Activated B cell treated with CpG ODN at 0.5 μM for 24 hours (primary cell): ENCODE results near the gene IL1A. TPM values are rescaled to one million over a fixed set of nuclear protein-coding genes. Genes with fewer than 3 reads are reported as not detected.

Experiments
- ATAC-seq: fragments of 200-7000 bp; cut with Tn5 transposase; one replicate; pipeline ENCODE4 v1.10.0; 2021; ENCODE audit warnings: low read depth, mild to moderate bottlenecking, moderate library complexity
- CTCF ChIA-PET: fragments of 350-600 bp; sonication (Branson Sonifier 250); formaldehyde crosslinking; loops from one replicate; lab custom pipeline; 2021; ENCODE audit warnings: antibody characterized with exemption; lab: Charles Lee
- POLR2A ChIA-PET: fragments of 350-600 bp; sonication (Branson Sonifier 250); formaldehyde crosslinking; loops from one replicate; lab custom pipeline; 2021; ENCODE audit warnings: antibody characterized with exemption; lab: Charles Lee
- DNase-seq: peaks from one replicate; pipeline ENCODE4 v3.0.0; 2022
- H3K27ac Mint-ChIP-seq: one replicate; pipeline ENCODE4 v1.8.0; 2020; ENCODE audit warnings: mixed read lengths
- H3K27me3 Mint-ChIP-seq: one replicate; pipeline ENCODE4 v1.8.0; 2021; ENCODE audit warnings: mixed read lengths
- H3K36me3 Mint-ChIP-seq: one replicate; pipeline ENCODE4 v1.8.0; 2021; ENCODE audit warnings: low read depth, mixed read lengths
- H3K4me1 Mint-ChIP-seq: one replicate; pipeline ENCODE4 v1.8.0; 2021; ENCODE audit warnings: mixed read lengths
- H3K4me3 Mint-ChIP-seq: one replicate; pipeline ENCODE4 v1.8.0; 2020; ENCODE audit warnings: mild to moderate bottlenecking, mixed read lengths
- H3K9me3 Mint-ChIP-seq: one replicate; pipeline ENCODE4 v1.8.0; 2020; ENCODE audit warnings: mixed read lengths
- intact Hi-C: fragments of 100-400 bp; cut with micrococcal nuclease; formaldehyde crosslinking; loops from one replicate; pipeline ENCODE4 v1.15.1; 2024
- total RNA-seq: library from RNA; stranded (reverse); gene quantifications from 2 replicates; pipeline ENCODE4 v1.2.3, GENCODE V29; 2022
- TF ChIP-seq, protein P1 (sequence below): fragments of 200-600 bp; IDR thresholded peaks from one replicate; pipeline ENCODE4 v1.8.0; 2022; ENCODE audit warnings: antibody characterized with exemption, mild to moderate bottlenecking

Gene IL1A
- total RNA-seq, 1 donor from 2014 or later = 1.9 TPM

DNA sequence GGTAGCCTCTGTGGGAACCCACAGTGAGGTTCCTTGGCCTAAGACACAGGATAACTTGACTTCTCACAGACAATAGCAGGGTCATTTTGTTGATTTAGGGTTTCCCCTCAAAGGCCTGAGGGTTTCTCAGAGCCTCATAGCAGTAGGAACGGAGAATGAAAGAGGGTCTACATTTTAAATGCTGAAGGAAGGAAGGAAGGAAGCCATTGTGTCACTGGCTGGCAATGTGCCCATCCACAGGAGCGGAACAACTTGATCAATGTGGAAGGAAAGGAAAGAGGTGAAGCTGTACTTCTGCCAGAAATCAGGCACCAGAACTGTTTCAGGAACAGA lies 47.2 kb upstream of the IL1A start:
- intact Hi-C loops = no loop called here
- ATAC-seq (no peak), DNase-seq (no peak)
- Mint-ChIP-seq H3K27me3 (no peaks in the 10 kb centered on the region), H3K9me3 (no peaks in the 10 kb centered on the region), H3K27ac (no peak overlapping the region), H3K4me3 (no peak overlapping the region), H3K4me1 (peaks cover 22% of the 10 kb centered on the region), H3K36me3 (no peaks in the 10 kb centered on the region)
- CTCF ChIA-PET = interaction anchor here (0.7 kb wide), 1 partner anchor 9 kb away, joined by 3 read pairs; no protein-coding TSS in a partner anchor
- POLR2A ChIA-PET = no interaction called here
- TF ChIP-seq, protein P1, sequence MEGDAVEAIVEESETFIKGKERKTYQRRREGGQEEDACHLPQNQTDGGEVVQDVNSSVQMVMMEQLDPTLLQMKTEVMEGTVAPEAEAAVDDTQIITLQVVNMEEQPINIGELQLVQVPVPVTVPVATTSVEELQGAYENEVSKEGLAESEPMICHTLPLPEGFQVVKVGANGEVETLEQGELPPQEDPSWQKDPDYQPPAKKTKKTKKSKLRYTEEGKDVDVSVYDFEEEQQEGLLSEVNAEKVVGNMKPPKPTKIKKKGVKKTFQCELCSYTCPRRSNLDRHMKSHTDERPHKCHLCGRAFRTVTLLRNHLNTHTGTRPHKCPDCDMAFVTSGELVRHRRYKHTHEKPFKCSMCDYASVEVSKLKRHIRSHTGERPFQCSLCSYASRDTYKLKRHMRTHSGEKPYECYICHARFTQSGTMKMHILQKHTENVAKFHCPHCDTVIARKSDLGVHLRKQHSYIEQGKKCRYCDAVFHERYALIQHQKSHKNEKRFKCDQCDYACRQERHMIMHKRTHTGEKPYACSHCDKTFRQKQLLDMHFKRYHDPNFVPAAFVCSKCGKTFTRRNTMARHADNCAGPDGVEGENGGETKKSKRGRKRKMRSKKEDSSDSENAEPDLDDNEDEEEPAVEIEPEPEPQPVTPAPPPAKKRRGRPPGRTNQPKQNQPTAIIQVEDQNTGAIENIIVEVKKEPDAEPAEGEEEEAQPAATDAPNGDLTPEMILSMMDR = no peak

DNA sequence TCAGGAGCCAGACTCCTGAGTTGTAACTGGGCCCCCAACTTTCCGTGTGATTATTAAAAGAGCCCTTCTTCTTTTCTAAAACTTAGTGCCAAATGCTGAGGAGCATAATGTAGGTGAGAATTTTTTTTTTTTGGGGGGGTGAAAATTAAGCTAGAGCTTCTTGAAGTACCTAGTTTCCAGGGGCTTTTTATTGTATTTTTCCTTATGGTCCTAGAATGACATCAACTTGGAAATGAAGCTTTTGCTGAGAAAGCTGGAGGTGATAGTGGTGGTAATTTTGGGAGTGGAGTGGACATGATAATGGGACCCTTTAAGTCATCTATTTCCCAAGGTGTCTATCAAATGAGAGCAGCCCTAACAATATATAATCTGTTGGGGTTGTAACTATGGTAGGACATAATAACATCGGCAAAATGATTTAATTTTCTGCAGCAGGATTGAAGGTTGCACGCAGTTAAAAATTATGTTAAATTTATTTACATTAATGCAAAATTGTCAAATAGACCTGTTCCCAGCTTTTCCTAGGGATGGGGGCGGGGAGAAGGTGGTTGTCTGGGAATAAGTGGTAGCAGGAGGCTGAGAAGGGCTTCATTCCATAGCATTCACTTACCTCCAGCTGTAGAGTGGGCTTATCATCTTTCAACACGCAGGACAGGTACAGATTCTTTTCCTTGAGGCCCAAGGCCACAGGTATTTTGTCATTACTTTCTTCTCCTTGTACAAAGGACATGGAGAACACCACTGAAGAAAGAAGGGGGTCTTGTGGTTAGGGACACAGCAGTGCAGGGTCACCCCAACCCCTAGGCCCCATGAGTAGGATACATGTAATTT lies 46.6 kb upstream of the IL1A start:
- H3K36me3 Mint-ChIP-seq = no peaks in the 10 kb centered on the region
- TF ChIP-seq, protein P1 = no peak
- H3K4me3 Mint-ChIP-seq = no peak overlapping the region
- intact Hi-C loops = no loop called here
- ATAC-seq (no peak), DNase-seq (no peak)
- peaks cover 16% of the 10 kb centered on the region for H3K4me1 Mint-ChIP-seq
- no peaks in the 10 kb centered on the region for H3K9me3 Mint-ChIP-seq
- H3K27ac Mint-ChIP-seq = no peak overlapping the region
- H3K27me3 Mint-ChIP-seq = no peaks in the 10 kb centered on the region
- POLR2A ChIA-PET = interaction anchor here (0.5 kb wide), 1 partner anchor 1327 kb away, joined by 6 read pairs; no protein-coding TSS in a partner anchor
- CTCF ChIA-PET = interaction anchor here (0.9 kb wide), 1 partner anchor 9 kb away, joined by 3 read pairs; no protein-coding TSS in a partner anchor

DNA sequence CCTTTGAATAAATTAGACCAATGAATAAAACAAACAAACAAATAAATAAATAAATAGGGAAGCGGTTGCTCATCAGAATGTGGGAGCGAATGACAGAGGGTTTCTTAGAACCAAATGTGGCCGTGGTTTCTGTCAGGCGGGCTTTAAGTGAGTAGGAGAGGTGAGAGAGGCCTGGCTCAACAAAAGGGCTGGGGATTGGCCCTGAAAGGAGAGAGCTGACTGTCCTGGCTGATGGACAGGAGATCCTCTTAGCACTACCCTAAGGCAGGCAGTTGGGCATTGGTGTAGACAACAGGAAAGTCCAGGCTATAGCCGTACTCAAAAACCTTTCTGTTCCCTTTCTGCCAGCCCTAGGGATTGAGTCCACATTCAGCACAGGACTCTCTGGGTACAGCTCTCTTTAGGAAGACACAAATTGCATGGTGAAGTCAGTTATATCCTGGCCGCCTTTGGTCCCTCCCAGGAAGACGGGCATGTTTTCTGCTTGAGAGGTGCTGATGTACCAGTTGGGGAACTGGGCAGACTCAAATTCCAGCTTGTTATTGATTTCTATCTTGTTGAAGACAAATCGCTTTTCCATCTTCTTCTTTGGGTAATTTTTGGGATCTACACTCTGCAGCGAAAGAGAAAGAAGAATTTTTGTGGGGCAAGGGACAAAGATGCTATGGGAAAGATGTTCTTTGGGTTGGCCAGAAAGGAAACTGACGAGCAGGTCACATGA lies 45.8 kb upstream of the IL1A start:
- Mint-ChIP-seq H3K27me3 (no peaks in the 10 kb centered on the region), H3K4me3 (no peak overlapping the region), H3K9me3 (no peaks in the 10 kb centered on the region), H3K36me3 (no peaks in the 10 kb centered on the region), H3K27ac (no peak overlapping the region), H3K4me1 (peaks cover 14% of the 10 kb centered on the region)
- POLR2A ChIA-PET = interaction anchor here (0.5 kb wide), 1 partner anchor 24 kb away, joined by 6 read pairs; no protein-coding TSS in a partner anchor
- intact Hi-C loops = no loop called here
- TF ChIP-seq, protein P1 = no peak
- ATAC-seq (no peak), DNase-seq (no peak)
- CTCF ChIA-PET = interaction anchor here (0.5 to 0.9 kb wide), 2 partner anchors 10 to 73 kb away, joined by 3 read pairs; no protein-coding TSS in a partner anchor

DNA sequence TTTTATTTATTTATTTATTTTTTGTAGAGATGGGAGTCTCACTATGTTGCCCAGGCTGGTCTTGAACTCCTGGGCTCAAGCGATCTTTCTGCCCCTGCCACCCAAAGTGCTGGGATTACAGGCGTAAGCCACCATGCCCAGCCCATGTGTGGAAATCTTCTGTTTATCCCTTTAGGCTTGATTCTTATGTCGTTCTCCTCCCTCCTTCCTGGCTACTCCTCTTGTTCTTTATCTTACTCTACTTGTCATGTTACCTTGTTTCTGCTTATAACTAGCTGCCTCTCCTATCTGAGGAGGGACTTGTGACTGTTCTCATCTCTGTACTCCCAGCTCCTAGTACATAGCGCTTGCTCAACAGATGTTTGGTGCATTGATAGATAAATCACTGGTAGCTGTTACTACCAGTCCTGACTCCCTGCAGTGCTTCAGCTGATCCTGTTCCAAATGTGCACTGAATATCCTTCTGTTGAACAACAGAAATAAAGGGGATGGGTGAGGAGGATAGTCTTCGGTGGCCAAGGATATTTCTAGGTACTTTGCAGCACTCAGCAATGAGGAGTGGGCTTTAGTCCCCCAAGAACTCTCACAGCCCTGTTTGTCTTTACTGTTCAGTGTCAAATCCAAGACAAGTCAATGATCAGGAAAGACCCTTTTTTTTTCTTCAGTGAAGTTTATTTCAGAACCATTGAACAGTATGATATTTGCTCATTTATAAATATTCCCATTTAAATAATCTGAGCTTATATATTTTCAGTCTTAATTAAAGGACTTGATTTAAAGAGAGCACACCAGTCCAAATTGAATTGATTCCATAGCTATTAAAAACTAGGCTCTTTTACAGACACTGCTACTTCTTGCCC lies 45.0 kb upstream of the IL1A start:
- POLR2A ChIA-PET = interaction anchor here (0.5 kb wide), 1 partner anchor 23 kb away, joined by 6 read pairs; no protein-coding TSS in a partner anchor
- intact Hi-C loops = no loop called here
- TF ChIP-seq, protein P1 = no peak
- no peaks in the 10 kb centered on the region for H3K36me3 Mint-ChIP-seq
- DNase-seq (no peak), ATAC-seq (no peak)
- no peaks in the 10 kb centered on the region for H3K9me3 Mint-ChIP-seq
- no peak overlapping the region for H3K4me3 Mint-ChIP-seq
- H3K4me1 Mint-ChIP-seq = peaks cover 14% of the 10 kb centered on the region
- CTCF ChIA-PET = interaction anchor here (1.1 kb wide), 1 partner anchor 80 kb away, joined by 4 read pairs; no protein-coding TSS in a partner anchor
- H3K27me3 Mint-ChIP-seq = no peaks in the 10 kb centered on the region
- H3K27ac Mint-ChIP-seq = no peak overlapping the region
